CD4-positive, alpha-beta T cell (primary cell): ENCODE data around the gene ANO4. TPM values are rescaled to one million over a fixed set of nuclear protein-coding genes. Genes with fewer than 3 reads are reported as not detected.
"Not testable (repeated sequence)": the region's sequence is repeated elsewhere in the genome, so short reads cannot be mapped to it uniquely, and the experiment has no call there.

ENCODE experiments used
- ATAC-seq: fragments of 200-7000 bp; cut with Tn5 transposase; one replicate; pipeline ENCODE4 v1.10.0; 2022; ENCODE audit warnings: mild to moderate bottlenecking; ENCODE audit not compliant: poor library complexity
- CTCF ChIA-PET: fragments of 350-600 bp; sonication (Branson Sonifier 250); formaldehyde crosslinking; loops from one replicate; lab custom pipeline; 2021; ENCODE audit warnings: antibody characterized with exemption, inconsistent platforms; lab: Charles Lee
- POLR2A ChIA-PET: fragments of 350-600 bp; sonication (Branson Sonifier 250); formaldehyde crosslinking; loops from one replicate; lab custom pipeline; 2021; ENCODE audit warnings: antibody characterized with exemption, inconsistent platforms; lab: Charles Lee
- DNase-seq, 14 experiments: peaks; one replicate each; pipeline ENCODE4 v3.0.0-alpha.2; 2013 to 2020; ENCODE audit warnings: mixed read lengths in 2 of 14
- H3K27ac ChIP-seq, 2 donors: one replicate each; pipeline versions ENCODE4 v1.5.1 to v1.7.0; 2013; ENCODE audit warnings: low read length in 2 of 2, low read depth in 1 of 2, mild to moderate bottlenecking in 1 of 2
- H3K27me3 ChIP-seq, 2 experiments: 1 replicate in 1 of 2; 2 replicates in 1 of 2; pipeline versions ENCODE4 v1.6.1 to v1.7.0; 2013; ENCODE audit warnings: low read length in 2 of 2, control low read depth in 1 of 2, mild to moderate bottlenecking in 1 of 2, moderate library complexity in 1 of 2; ENCODE audit not compliant: insufficient read depth in 2 of 2, control insufficient read depth in 1 of 2
- H3K36me3 ChIP-seq: one replicate; pipeline ENCODE4 v1.6.1; 2013; ENCODE audit warnings: low read length, control low read depth; ENCODE audit not compliant: insufficient read depth
- H3K4me1 ChIP-seq: one replicate; pipeline ENCODE4 v1.6.1; 2013; ENCODE audit warnings: low read length, control low read depth; ENCODE audit not compliant: insufficient read depth
- H3K4me3 ChIP-seq: one replicate; pipeline ENCODE4 v1.5.1; 2013; ENCODE audit warnings: mild to moderate bottlenecking, low read length, moderate library complexity
- H3K9me3 ChIP-seq, 2 experiments: 1 replicate in 1 of 2; 2 replicates in 1 of 2; pipeline versions ENCODE4 v1.6.1 to v1.7.0; 2013; ENCODE audit warnings: low read length in 2 of 2, mild to moderate bottlenecking in 2 of 2, control low read depth in 1 of 2, moderate library complexity in 1 of 2; ENCODE audit not compliant: control insufficient read depth in 1 of 2, insufficient read depth in 1 of 2
- H3K27ac Mint-ChIP-seq: one replicate; pipeline ENCODE4 v1.8.0; 2020; ENCODE audit warnings: mixed read lengths
- H3K27me3 Mint-ChIP-seq: one replicate; pipeline ENCODE4 v1.8.0; 2021; ENCODE audit warnings: mixed read lengths
- H3K36me3 Mint-ChIP-seq: one replicate; pipeline ENCODE4 v1.8.0; 2021; ENCODE audit warnings: low read depth, mixed read lengths
- H3K4me1 Mint-ChIP-seq: one replicate; pipeline ENCODE4 v1.8.0; 2021; ENCODE audit warnings: low read depth, mixed read lengths
- H3K4me3 Mint-ChIP-seq: one replicate; pipeline ENCODE4 v1.8.0; 2020; ENCODE audit warnings: mild to moderate bottlenecking, mixed read lengths
- H3K9me3 Mint-ChIP-seq: one replicate; pipeline ENCODE4 v1.8.0; 2020; ENCODE audit warnings: mixed read lengths
- intact Hi-C, 2 experiments: fragments of 100-400 bp; cut with DNase I in 1 of 2; cut with micrococcal nuclease in 1 of 2; formaldehyde crosslinking; loops; one replicate each; pipeline versions ENCODE4 v1.15.1 to v1.9.0; 2023 to 2025; cut with DNase I, micrococcal nuclease
- total RNA-seq, 174 experiments: library from RNA in 2 of 174; stranded (reverse) in 2 of 174; gene quantifications; one replicate each; pipeline ENCODE4 v1.2.3 and lab custom pipeline; 2021 to 2026
- TF ChIP-seq, protein P1 (sequence below): fragments of 200-600 bp; IDR thresholded peaks from one replicate; pipeline ENCODE4 v1.8.0; 2022; ENCODE audit warnings: antibody characterized with exemption, mild to moderate bottlenecking

Gene ANO4
- total RNA-seq, 2 experiments from 2014 or later: not detected

DNA sequence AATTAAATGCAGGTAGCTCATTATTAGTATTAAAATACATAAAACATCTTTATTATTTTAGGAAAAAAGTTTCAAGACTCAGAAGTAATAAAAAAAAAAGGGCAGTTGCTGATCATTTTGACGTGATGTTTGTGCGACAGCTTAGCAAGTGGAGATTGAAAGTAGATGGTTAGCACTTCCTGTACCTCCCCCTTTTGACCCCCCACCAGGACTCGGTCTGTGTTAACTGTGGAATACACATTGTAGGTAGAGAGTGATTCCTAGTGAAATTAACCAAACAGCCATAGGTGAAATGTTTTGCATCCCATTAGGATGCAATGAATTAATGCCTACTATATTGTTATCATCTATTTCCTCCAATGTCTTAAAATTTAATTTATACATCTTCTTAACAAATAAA is 294.7 kb downstream of the ANO4 start:
- no peaks in the 10 kb centered on the region for H3K4me1 ChIP-seq
- POLR2A ChIA-PET: no interaction called here
- DNase-seq (no peak), ATAC-seq (no peak)
- Mint-ChIP-seq H3K36me3 (no peaks in the 10 kb centered on the region), H3K27ac (no peak overlapping the region), H3K9me3 (no peaks in the 10 kb centered on the region), H3K4me1 (no peaks in the 10 kb centered on the region), H3K4me3 (no peak overlapping the region), H3K27me3 (peaks cover 4% of the 10 kb centered on the region)
- H3K27me3 ChIP-seq: no peaks in the 10 kb centered on the region
- CTCF ChIA-PET: no interaction called here
- TF ChIP-seq, protein P1, sequence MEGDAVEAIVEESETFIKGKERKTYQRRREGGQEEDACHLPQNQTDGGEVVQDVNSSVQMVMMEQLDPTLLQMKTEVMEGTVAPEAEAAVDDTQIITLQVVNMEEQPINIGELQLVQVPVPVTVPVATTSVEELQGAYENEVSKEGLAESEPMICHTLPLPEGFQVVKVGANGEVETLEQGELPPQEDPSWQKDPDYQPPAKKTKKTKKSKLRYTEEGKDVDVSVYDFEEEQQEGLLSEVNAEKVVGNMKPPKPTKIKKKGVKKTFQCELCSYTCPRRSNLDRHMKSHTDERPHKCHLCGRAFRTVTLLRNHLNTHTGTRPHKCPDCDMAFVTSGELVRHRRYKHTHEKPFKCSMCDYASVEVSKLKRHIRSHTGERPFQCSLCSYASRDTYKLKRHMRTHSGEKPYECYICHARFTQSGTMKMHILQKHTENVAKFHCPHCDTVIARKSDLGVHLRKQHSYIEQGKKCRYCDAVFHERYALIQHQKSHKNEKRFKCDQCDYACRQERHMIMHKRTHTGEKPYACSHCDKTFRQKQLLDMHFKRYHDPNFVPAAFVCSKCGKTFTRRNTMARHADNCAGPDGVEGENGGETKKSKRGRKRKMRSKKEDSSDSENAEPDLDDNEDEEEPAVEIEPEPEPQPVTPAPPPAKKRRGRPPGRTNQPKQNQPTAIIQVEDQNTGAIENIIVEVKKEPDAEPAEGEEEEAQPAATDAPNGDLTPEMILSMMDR: no peak
- H3K36me3 ChIP-seq: no peaks in the 10 kb centered on the region
- intact Hi-C loops: no loop called here
- no peak overlapping the region for H3K27ac ChIP-seq
- no peaks in the 10 kb centered on the region for H3K9me3 ChIP-seq
- no peak overlapping the region for H3K4me3 ChIP-seq

DNA sequence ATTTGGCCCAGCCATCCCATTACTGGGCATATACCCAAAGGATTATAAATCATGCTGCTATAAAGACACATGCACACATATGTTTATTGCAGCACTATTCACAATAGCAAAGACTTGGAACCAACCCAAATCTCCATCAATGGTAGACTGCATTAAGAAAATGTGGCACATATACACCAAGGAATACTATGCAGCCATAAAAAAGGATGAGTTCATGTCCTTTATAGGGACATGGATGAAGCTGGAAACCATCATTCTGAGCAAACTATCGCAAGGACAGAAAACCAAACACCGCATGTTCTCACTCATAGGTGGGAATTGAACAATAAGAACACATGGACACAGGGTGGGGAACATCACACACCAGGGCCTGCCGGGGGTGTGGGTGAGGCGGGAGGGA is 295.6 kb downstream of the ANO4 start:
- H3K4me3 Mint-ChIP-seq, H3K9me3 ChIP-seq, H3K9me3 Mint-ChIP-seq, DNase-seq, H3K27ac Mint-ChIP-seq, H3K27me3 Mint-ChIP-seq, H3K27ac ChIP-seq, H3K4me1 Mint-ChIP-seq, H3K4me1 ChIP-seq, H3K36me3 Mint-ChIP-seq, ATAC-seq, H3K36me3 ChIP-seq, H3K4me3 ChIP-seq, POLR2A ChIA-PET, intact Hi-C loops, CTCF ChIA-PET, H3K27me3 ChIP-seq: not testable (repeated sequence)

DNA sequence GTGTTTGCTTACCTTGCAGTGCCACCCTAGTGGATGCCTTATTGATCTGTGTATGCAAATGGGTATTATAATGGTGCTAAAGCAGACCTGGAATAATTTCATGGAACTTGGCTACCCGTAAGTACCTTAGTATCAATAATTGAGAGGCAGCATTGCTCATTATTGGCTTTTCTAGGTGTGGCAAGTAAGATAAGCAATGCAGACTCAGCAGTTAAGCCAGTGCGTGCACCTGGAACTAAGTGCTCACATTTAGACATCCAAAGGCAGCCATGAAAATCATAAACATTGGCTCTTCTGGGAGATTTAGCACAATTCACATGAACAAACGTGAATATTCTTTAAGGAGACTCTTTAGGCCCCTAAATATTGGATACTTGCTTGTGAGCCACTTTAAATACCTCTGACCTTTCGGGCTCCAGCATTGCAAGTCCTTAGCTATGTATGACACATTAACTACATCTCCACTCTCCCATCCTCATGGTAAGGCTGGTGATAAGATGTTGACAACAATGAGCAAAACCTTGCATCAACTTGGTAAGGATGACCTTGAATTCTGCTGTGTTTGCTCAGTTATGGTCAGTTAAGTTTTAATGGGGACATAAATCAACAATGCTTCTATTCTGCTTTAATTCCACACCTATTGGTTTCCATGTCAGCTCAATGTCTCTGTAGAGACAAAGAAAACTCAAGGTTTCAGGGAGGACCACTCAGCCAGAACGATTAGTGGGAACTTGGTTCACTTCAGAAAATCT is 303.4 kb downstream of the ANO4 start:
- intact Hi-C loops: no loop called here
- ATAC-seq: no peak
- POLR2A ChIA-PET: interaction anchor here (0.7 kb wide), 1 partner anchor 15 kb away, joined by 3 read pairs; no protein-coding TSS in a partner anchor

More for the DNA sequence above, 303.4 kb downstream of the ANO4 start:
- Histone ChIP-seq H3K4me1 (no peaks in the 10 kb centered on the region), H3K27me3 (no peaks in the 10 kb centered on the region), H3K36me3 (no peaks in the 10 kb centered on the region), H3K9me3 (peaks cover 0 to 3% of the 10 kb centered on the region in 2 experiments), H3K4me3 (no peak overlapping the region), H3K27ac (no peak overlapping the region)
- Mint-ChIP-seq H3K27me3 (no peaks in the 10 kb centered on the region), H3K9me3 (no peaks in the 10 kb centered on the region), H3K27ac (no peak overlapping the region), H3K4me1 (no peaks in the 10 kb centered on the region), H3K36me3 (no peaks in the 10 kb centered on the region), H3K4me3 (no peak overlapping the region)
- CTCF ChIA-PET: no interaction called here
- no peak for DNase-seq
- TF ChIP-seq, protein P1: no peak
